ENCODE results near the gene SIDT1.

The SIDT1 gene

GRCh38 chr3:113531826-113532697, at the start of gene SIDT1:
Gene SIDT1, plus strand, starts transcription at chr3:113532555. Its CDS starts 467 bp downstream, at chr3:113533022.
- peak; percentile 58 for DNase-seq

DNA sequence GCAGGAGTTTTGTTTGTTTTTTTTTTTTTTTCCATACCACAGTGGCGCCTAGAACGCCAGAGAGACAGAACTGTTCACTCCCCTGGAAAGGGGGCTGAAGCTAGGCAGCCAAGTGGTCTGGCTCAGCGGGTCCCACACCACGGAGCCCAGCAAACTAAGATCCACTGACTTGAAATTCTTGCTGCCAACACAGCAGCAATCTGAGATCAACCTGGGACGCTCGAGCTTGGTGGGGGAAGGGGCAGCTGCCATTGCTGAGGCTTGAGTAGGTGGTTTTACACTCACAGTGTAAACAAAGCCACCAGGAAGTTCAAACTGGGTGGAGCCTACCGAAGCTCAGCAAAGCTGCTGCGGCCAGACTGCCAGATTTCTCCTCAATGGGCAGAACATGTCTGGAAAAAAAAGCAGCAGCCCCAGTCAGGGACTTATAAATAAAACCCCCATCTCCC, 47.2 kb upstream of the SIDT1 start:
- DNase-seq, result no peak

DNA sequence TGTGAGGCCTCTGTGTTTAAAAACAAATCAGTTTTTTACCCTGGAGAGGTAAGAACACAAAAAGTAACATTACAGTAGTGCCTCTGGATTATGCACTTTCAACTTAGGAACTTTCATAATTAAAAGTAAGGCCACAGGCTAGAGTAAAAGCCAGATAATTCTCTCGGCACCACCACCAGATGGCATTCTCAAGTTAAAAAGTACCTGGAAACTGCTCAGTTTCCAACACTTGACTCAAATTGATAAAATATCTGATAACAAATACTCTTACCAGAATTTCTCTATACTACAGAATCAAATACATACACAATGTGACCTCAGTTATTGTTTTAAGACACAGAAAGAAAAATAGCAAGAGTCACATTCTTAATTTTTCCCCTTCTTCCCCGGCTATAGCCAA, 37.3 kb upstream of the SIDT1 start:
- no peak for DNase-seq

GRCh38 chr3:113496924-113497323, 35.4 kb upstream of the SIDT1 start:
- DNase-seq, result no peak

DNA sequence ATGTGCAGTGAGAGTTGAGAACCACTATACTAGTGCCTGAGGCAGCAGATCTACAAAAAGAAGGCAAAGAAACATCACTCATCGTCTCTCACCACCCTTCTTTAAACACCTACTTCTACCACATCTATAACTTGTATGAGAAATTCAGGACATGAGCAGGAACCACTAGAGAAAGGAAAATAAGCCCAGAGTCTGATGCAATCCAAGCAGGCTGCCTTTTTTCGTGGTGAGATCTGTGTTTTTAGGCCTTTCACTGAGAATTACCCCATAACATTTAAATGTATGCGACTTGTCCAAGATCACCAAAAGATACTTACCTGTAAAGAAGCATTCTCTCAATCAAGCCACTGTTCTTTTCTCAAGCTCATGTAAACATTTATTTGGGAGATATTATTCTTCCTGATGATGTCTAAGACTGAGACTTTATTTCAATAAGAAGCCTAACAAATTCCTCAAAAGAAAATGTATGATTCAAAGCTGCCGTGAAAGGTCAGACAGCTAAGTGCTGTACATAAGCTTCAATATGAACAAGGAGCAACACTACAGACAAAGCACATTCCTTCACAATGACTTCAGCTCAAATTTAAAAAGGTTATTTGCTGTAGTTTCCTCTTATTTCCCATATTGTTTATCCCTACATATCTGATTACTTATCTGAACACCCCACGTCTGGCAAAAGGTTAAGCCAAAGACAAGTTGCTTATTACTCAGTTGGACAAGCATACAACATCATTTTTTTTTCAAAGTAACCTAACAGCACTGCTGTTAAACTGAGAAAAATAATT, 33.9 kb upstream of the SIDT1 start:
- DNase-seq, result no peak

- no peak for DNase-seq
Observed at GRCh38 chr3:113499081-113499480, 33.3 kb upstream of the SIDT1 start.

DNA sequence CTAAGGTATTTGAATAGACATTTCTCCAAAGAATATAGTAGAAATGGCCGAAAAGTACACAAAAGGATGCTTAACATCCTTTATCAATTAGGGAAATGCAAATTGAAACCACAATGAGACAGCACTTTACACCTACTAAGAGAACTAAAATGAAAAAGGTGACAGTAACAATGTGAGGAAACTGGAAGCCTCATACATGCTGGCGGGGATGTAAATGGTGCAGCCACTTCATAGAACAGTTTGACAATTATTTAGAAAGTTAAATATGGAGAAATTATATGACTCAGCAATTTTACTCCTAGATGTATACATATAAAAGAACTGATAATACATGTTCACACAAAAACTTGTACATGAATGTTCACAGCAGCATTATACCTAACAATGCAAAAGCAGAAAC, 30.8 kb upstream of the SIDT1 start:
- DNase-seq, result no peak

DNA sequence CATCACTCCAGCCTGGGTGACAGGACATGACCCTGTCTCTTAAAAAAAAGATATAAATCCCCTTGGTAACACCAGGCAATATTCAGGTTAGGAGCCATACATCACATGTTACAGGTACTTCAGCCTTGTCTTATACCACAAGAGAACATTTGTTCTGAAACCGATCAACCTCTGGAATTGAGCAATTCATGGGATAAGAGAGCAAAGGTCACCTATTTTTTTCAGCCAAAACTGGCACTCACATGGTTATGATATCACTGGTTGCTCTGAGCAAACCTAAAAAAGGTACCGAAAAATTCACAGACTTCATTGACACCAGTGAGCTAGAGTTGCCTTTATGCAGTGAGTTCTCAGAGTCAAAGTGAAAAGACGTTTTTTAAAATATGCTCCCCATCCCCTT, 26.5 kb upstream of the SIDT1 start:
- DNase-seq, result no peak

- DNase-seq, result no peak
Observed at GRCh38 chr3:113507501-113508067, 24.8 kb upstream of the SIDT1 start.

DNA sequence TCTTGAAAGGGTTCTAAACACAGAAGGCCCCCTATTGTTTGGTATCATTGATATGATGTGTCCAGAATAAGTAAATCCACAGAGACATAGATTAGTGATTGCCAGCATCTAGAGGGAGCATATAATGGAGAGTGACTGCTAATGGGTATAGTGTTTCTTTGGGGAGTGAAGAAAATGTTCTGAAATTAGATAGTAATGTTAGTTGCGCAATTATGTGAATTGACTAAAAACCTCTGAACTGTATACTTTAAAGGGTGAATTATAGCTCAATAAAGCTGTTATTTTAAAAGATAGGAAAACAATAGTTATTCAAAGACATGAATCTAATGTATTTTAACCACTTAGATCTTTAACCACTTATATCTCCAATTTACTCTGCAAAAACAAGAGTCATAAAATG, 23.4 kb upstream of the SIDT1 start:
- no peak for DNase-seq

GRCh38 chr3:113514265-113514769, 18.0 kb upstream of the SIDT1 start:
- DNase-seq, result no peak

GRCh38 chr3:113516115-113516505, 16.2 kb upstream of the SIDT1 start:
- no peak for DNase-seq

- DNase-seq, result no peak
Observed at GRCh38 chr3:113521981-113522380, 10.4 kb upstream of the SIDT1 start.

- no peak for DNase-seq
Observed at GRCh38 chr3:113523241-113523640, 9.1 kb upstream of the SIDT1 start.

DNA sequence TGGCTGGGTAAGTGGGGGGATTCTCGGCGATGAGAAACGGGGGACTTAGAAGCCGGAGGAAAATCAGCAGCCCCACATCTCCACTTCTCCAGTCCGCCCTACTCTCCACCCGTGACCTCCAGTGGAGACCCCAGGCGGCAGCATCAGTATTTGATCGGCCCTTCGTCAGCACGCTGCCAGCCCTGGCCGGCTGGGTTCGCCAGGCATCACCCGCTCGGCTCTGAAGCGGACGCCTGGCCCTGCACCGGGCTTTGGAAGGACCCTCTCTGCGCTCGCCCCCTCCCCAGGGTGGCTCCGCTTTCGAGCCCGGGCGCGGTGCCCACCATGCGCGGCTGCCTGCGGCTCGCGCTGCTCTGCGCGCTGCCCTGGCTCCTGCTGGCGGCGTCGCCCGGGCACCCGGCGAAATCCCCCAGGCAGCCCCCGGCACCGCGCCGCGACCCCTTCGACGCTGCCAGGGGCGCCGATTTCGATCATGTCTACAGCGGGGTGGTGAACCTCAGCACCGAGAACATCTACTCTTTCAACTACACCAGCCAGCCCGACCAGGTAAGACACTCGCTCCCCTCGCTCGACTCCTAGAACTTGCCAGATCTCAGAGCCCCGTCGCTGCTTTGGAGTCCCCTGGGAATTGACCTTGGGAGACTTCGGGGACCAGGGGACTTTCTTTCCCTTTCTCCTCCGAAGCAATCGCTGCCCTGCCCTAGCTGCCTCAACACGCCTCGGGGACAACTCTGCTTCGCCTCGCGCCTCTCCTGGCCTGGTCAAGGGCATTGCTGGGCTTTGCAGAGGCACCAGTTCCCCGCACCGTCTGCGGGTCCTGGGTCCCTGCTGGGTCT, 561 bp downstream of the SIDT1 start:
- DNase-seq, result peak; percentile 46

DNA sequence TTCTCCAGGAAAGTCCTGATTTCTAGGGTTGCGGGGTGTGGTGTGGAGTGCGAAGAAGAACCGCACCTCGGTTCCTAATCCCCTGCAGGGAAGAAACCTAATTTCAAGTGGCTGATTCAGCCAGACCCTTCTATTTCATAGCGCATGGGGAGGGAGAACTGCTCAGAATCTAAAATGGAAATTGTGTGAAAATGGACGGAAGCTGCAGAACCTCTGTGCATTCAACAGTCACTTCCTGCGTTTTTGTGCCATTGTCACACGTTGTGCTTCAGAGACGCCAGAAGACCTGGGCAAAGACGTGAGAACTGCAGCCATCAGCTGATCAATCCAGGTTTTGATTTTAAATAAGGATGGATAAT, 1.2 kb downstream of the SIDT1 start:
- DNase-seq, result no peak

GRCh38 chr3:113534365-113534764, 2.0 kb downstream of the SIDT1 start:
- no peak for DNase-seq

DNA sequence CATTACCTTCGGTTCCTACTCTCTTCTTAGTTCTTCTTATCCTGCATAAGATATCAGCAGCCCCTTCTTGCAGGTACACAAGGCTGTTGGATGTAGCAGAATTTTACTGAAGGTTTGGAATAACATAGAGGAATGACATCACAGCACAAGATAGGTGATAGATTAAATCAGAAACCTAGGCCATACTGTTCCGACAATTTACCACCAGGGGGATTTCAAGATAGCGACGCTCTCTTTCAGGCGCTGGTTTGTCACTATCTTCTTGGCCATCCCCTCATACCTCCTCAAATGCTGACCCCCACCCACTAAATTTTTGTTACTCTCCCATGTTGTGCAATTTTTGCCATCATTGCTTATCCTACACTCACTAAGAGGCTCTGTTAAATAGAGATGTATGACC, 3.5 kb downstream of the SIDT1 start:
- DNase-seq, result no peak

DNA sequence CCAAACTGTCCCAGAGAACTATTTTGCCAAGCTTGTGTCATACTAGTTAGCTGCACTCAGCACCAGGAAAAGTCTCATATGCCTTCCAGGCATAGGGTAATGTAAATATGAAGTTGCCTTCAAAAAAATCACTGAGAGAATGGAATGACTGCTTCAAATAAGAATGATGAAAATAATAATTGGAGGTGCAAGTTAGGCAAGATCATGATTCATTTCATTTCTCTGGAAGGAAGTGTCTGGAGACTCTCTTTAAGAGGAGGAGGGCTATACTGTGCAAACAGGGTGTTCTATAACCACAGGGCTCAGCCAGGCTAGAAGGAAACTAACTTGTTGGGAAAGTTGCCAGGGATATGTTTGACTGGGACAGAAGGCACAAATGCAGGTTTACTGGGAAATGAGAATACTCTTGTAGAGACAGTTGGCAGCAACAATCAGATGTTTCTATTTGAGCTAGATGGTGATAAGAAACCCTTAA, 4.3 kb downstream of the SIDT1 start:
- no peak for DNase-seq

DNA sequence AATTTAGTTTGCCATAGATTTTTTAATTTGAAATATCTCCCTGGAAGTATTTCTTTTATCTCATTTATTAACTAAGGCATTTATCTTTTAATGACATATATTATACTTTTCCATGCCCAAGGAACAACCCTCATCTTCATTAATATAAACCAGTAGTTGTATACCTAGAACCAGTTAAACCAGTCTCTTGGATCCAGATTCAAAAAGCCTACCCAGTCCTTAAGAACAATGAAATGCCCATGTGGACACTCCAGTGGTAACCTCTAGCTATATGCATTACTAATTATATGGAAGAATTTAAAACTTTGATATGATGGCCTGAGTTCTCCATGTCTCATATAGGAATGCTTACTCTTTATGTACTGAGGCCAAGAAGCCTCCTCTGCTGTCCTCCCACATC, 4.8 kb downstream of the SIDT1 start:
- no peak for DNase-seq

DNA sequence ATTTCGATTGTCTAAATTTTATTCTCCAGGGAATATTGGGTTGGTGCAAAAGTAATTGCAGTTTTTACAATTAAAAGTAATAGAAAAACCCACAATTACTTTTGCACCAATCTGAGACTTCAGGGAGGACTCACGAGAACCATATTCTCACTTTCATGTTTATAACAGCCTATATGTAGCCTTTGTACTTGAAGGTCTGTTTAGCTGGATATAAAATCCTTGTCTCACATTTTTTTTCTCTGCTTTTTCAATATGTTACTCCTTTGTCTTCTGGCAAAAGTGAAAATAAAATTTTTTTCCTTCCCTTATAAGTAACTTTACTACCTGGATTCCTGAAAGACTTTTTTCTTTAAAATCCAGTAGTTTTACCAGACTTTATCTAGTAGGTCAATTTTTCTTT, 9.2 kb downstream of the SIDT1 start:
- DNase-seq, result no peak

DNA sequence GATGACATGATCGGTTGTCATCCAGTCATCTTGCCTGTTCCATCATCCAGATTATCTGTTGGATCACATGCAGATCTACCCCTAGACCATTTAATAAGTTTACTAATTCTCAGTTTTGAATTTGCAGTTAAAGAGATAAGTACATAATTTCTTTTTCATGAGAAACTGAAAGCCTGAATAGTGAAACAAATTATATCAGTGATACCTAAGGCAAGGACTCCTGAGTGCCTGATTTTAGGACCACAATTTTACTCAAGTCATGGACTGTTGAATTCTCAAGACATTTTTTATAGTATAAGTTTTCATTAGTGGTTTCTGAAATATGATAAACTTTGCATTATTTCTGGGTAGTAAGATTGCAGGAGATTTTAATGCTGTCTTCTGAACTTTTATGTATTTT, 13.2 kb downstream of the SIDT1 start:
- no peak for DNase-seq
